GM18951 (cell line): Measurements from ENCODE around the gene PAXIP1.
A peak's percentile ranks its signal among the peaks of the same experiment; 100 is the strongest.

ENCODE experiments used
- POLR2A ChIP-seq: IDR thresholded peaks from 4 replicates; pipeline ENCODE4 v1.6.1; 2011; ENCODE audit warnings: mild to moderate bottlenecking; ENCODE audit not compliant: insufficient read length, insufficient read depth; ENCODE audit errors: extremely low read depth
- in situ Hi-C: fragments of 300-500 bp; cut with MboI; formaldehyde crosslinking; loops from one replicate; pipeline ENCODE4 v1.12.0; 2022; ENCODE audit warnings: low sequenced_read_pairs, mixed read lengths, inconsistent platforms; ENCODE audit not compliant: unreplicated experiment

The PAXIP1 gene

GRCh38 chr7:155003376-155004214 lies 671 bp upstream of the PAXIP1 start:
- peak; percentile 81 for TF ChIP-seq POLR2A
- in situ Hi-C loops, result no loop called here

GRCh38 chr7:155002411-155003091 lies 373 bp downstream of the PAXIP1 start:
- in situ Hi-C loops, result no loop called here
- no peak for TF ChIP-seq POLR2A

- in situ Hi-C loops, result no loop called here
- TF ChIP-seq POLR2A, result no peak
These were observed 1.0 kb downstream of the PAXIP1 start for GRCh38 chr7:155001756-155002410.

GRCh38 chr7:155000795-155001194 lies 2.1 kb downstream of the PAXIP1 start:
- in situ Hi-C loops, result no loop called here
- TF ChIP-seq POLR2A, result no peak

- no peak for TF ChIP-seq POLR2A
- in situ Hi-C loops, result no loop called here
These were observed 4.4 kb downstream of the PAXIP1 start for GRCh38 chr7:154998481-154998880.

GRCh38 chr7:154997840-154998370 lies 5.0 kb downstream of the PAXIP1 start:
- no peak for TF ChIP-seq POLR2A
- in situ Hi-C loops, result no loop called here

- in situ Hi-C loops, result no loop called here
- no peak for TF ChIP-seq POLR2A
These were observed 6.2 kb downstream of the PAXIP1 start for GRCh38 chr7:154996756-154997155.

GRCh38 chr7:154996101-154996500 lies 6.8 kb downstream of the PAXIP1 start:
- in situ Hi-C loops, result no loop called here
- TF ChIP-seq POLR2A, result no peak

GRCh38 chr7:154994996-154995395 lies 7.9 kb downstream of the PAXIP1 start:
- TF ChIP-seq POLR2A, result no peak
- in situ Hi-C loops, result no loop called here

- no peak for TF ChIP-seq POLR2A
- in situ Hi-C loops, result no loop called here
These were observed 11.9 kb downstream of the PAXIP1 start for GRCh38 chr7:154990964-154991540.

- in situ Hi-C loops, result no loop called here
- TF ChIP-seq POLR2A, result no peak
These were observed 15.4 kb downstream of the PAXIP1 start for GRCh38 chr7:154987571-154987970.

GRCh38 chr7:154986200-154986945 lies 16.6 kb downstream of the PAXIP1 start:
- TF ChIP-seq POLR2A, result no peak

More at GRCh38 chr7:154986200-154986945, 16.6 kb downstream of the PAXIP1 start:
- in situ Hi-C loops, result no loop called here
